SH-SY5Y (cell line): Measurements from ENCODE around the gene MGAT1.

Source experiments
- GATA2 ChIP-seq: IDR thresholded peaks from 2 replicates; pipeline ENCODE4 v1.6.1; 2011; ENCODE audit warnings: mild to moderate bottlenecking, low read depth, low read length
- GATA3 ChIP-seq: IDR thresholded peaks from 2 replicates; pipeline ENCODE4 v1.6.1; 2011; ENCODE audit warnings: low read depth, mild to moderate bottlenecking, low read length, moderate library complexity

The MGAT1 gene

GRCh38 chr5:180739958-180740357, 62.6 kb downstream of the MGAT1 start, which contains the start of gene OR2Y1:
TSS of gene OR2Y1 (minus strand) at chr5:180740058. CDS start at chr5:180740058, 0 bp downstream.
- no peak for TF ChIP-seq GATA2
- TF ChIP-seq GATA3, result no peak

- no peak for TF ChIP-seq GATA2
- TF ChIP-seq GATA3, result no peak
Observed at GRCh38 chr5:180739271-180739670, 63.3 kb downstream of the MGAT1 start.

GRCh38 chr5:180736536-180736935, 66.1 kb downstream of the MGAT1 start:
- TF ChIP-seq GATA2, result no peak
